DMS53 treated with DMSO at 0.1 percent for 48 hours (cell line): Measurements from ENCODE around the gene TCF4.
A peak's percentile ranks its signal among the peaks of the same experiment; 100 is the strongest.

ENCODE experiments used
- DNase-seq: peaks from one replicate; lab custom pipeline; 2025; ENCODE audit not compliant: unreplicated experiment; lab: John Stamatoyannopoulos, UW

Gene TCF4

DNA sequence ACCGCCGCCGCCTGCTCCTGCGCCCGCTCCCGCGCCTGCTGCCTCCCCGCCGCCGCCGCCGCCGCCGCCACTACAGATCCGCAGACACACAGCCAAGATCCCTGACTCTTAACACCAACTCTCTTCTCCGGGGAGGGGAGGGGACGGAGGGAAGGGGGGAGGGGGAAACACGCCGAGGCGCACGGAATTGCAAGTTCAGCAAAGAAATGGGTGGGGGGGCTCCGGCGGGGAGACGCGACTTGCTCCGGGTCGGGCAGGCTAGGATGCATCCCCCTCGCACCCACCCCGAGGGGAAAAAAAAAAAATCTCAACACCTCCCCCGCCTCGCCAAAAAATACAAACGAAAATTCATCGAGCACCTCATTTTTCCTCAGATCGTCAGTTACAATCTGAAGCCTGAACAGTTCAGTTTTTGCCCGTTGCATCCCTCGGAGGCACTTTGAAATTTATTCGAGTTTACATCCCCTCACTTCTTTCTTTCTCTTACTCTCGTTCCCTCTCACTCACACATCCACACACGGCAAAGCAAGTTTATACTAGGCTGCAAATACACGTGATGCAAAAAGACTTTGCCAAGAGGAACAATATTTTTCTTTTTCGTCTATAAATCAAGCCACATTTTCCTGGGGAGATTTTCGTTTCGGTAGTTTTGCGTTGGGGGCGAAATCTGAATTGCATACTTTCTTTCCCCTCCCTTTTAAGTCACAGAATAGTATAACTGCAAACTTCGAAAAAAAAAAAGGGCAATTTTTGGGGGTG is at the start of gene TCF4:
Gene TCF4, minus strand, starts transcription at position 82 of the 759 bp plus-strand sequence. CDS start 1,076 bp downstream, outside the sequence.
- DNase-seq: peak; percentile 58

DNA sequence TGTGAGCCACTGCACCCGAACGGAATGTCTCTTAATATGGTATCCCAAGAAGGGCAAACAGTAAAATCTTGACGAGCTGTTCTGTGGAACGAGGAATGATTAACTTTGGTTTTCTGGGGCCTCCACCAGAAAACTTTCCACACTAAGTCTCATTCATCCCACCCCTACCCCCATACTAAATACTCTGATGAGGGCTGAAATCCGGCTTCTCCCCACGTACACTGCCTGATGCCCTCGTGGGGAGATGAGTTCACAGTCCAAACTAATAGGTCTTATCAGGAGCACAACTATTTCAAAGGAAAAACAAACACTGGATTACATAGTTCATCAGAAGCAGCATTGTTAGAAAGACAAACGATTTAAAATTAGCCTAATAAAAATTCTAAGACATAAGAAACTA is 49.2 kb upstream of the TCF4 start:
- DNase-seq: no peak

DNA sequence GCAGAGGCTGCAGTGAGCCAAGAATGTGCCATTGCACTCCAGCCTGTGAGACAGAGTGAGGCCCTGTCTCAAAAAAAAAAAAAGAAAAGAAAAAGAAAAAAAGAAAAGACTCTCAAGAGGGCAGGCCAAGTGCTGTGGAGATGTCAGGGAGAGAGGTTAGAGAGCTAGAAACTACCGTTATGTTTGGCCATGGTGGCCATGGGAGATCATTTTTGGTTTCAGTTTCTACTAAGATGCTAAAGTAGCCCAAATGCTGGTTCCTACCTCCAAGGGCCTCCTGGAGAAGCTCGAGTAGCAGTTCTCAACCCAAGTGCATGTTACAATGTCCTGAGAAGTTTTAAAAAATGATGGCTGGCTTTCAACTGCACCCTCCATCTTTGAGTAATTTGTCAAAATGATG is 47.4 kb upstream of the TCF4 start:
- DNase-seq: no peak

- DNase-seq: no peak
These were observed 46.6 kb upstream of the TCF4 start for GRCh38 chr18:55634545-55634944.

- DNase-seq: no peak
These were observed 45.0 kb upstream of the TCF4 start for GRCh38 chr18:55633032-55633431.

DNA sequence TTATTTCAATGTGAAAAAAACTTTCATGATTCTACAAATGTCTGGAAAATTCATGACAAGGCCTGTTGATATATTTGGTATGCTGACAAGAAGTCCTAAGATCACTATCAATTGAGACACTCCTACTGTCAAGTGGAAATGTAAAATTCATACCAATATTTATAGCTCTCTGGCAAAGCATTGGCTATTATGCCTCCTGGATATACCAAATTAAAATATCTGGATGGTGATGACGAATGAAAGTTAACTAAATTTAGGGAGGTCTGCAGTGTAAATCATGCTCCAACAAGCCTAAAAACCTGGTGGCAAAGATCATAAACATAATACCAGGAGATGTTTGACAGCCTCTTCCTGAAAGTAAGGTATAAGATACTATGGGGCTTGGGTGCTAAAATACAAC is 41.1 kb upstream of the TCF4 start:
- DNase-seq: no peak

GRCh38 chr18:55627007-55627406 is 39.0 kb upstream of the TCF4 start:
- DNase-seq: no peak

DNA sequence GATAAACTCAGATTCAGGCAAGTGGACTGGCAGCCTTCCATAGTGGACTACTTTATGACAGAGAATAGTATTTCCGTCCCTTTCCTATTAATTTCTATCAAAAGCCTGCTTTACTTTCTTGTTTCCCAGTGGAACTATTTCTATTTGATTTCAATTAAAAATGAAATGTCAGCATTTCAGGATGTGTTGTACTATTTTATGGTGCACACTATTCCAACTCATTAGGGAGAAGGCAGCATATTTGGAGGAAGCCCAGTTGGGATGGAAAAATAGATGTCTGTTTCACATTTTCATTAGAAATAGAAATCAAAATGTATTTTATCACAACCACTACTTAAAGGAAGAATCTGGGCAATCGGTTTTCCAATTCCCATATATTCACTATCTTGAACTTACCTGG is 37.9 kb upstream of the TCF4 start:
- DNase-seq: no peak

DNA sequence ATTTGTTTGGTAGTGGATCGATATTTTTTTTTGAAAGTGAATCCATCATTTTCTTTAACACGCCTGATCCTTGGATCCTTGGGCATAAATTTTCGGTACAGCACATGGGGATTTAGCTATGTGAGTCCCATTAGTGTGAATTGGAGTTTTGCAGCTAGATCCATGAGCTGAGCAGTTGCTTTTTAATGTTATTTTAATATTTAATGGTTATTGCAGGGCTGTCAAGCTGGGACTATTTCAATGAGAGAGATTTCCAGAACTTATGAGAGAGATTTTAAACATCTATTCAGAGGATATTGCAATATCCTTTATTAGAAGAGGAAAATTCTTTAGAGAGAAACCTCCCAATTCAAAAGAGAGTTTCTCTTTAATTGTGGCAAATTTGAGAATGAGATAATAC is 35.6 kb upstream of the TCF4 start:
- DNase-seq: no peak

- DNase-seq: no peak
These were observed 22.5 kb upstream of the TCF4 start for GRCh38 chr18:55610506-55610905.

DNA sequence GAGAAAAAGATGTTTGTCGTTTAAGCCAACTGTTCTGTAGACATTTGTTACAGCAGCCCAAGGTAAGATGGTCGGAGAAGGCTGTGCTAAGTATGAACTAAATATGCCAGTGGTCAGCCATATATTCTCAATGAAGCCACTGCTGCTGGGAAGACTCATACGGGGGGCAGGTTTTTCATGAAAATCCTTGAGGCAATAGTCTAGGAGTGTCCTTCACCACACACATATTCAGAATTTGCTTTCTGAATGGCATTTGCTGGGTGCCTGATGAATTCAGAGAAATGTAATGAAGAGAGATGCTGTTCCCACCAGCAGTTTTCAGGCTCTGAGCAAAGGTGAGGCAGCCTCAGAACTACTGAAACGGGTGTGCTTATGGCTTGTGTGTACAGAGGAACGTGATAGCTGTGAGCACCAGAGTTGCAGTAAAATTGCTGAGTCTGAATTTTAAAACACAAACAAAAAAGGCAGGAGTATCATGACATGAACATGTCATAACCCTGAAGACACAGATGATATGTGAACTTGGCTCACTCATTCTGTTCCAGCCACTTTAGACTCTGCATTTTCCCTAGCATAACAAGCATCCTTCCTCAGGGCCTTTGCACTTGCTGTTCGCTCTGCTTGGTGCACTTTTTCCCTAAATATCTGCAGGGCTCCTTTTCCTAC is 21.3 kb upstream of the TCF4 start:
- no peak for DNase-seq

- DNase-seq: no peak
These were observed 20.5 kb upstream of the TCF4 start for GRCh38 chr18:55608497-55608896.

GRCh38 chr18:55607773-55608172 is 19.8 kb upstream of the TCF4 start:
- no peak for DNase-seq

DNA sequence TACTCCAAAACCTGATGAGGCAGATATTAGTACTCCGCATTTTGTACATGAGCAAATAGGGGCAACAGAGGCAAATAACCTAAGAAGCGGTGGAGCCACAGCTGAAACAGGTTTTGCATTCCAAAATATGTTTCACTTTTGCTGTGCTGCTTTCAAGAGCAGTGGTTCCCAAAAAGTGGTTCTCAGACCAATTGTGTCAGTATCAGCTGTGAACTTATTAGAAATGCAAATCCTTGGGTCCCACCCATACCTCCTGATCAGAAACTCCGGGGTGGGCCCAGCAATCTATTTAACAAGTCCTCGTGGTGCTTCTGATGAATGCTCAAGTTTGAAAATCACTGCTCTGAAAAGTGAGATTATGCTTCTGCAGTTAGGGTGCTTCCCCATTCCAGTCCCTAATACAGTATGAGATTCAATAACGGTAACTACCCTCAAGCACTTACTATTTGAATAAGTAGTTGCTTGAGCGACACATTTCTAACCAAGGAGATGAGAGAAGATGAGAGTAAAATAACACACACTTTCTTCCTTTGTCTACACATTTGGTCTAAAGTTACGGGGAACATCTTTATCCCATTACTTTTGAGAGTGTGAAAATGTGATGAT is 17.8 kb upstream of the TCF4 start:
- no peak for DNase-seq

- DNase-seq: no peak
These were observed 15.8 kb upstream of the TCF4 start for GRCh38 chr18:55603775-55604174.

DNA sequence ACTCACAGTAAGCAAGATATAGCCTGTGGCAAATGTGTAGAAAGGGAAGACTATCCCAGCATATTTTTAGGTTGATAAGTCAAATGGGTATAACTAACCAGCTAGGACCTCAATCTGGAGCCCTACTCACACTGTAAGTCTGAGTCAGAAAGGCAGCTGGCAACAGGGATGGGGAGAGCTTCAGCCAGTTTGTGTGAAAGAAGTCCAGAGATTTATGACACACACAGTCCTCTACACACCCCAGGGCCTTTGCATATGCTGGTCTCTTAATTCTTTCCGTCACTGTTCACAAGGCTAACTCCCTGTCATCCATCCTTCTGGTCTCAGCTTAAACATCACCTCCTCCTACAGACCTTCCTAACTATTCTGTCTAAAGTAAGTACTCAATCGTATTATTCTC is 5.9 kb upstream of the TCF4 start:
- DNase-seq: no peak

DNA sequence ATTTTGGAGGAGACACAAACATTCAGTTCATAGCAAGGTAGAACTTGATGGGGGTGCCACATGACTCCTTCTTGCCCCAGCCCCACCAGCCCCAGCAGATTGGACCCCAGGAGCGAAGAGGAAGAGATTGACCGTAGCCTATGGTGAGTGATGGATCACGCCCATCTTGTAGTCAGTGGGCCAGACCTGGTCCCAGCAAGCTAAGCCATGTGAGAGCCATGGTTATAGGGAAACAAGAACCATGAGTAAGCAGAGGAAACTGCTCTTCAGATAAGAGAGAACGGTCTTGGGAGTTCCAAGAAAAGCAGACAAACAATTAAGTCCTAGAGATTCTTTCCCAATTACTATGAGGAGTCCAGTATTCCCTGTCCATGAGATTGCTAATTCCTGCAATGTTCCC is 4.6 kb upstream of the TCF4 start:
- no peak for DNase-seq

GRCh38 chr18:55592106-55592505 is 4.1 kb upstream of the TCF4 start:
- no peak for DNase-seq

GRCh38 chr18:55589625-55590291 is 1.8 kb upstream of the TCF4 start:
- DNase-seq: peak; percentile 98

DNA sequence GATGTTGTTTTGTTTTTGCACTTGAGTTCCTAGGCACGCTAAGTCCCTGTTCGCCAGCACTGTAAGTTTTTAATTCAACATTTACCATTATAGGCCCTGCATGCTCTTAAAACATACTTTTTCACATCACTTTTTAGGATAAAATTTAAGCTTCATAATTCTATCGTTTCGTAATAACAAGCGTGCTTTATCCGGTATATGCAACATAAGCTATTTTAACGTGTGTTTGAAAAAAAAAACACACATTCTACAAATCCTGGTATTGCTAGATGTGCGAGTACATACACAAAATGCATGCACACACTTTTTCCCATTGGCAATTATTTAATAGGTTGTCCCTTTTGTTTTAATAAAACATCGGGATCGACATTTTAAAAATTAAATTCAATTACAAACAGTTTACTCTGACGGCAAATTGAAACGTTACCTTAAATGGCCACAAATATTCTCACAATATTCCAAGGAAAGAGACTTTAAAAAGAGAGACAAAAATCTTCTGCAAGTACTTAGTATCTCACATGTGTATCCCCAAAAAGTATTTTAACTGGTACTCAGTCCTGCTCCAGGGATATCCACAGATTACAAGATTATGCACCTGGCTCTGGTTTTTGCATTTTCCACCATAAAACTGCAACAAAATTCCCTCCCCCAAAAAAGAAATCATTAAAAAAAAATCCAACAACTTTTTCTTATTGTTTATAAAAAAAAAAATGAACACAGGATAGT is 1.0 kb upstream of the TCF4 start:
- peak; percentile 58 for DNase-seq
